Peyer's patch (tissue), 4 donors: ENCODE data around the gene PRCD.
"Not testable (repeated sequence)": the region's sequence is repeated elsewhere in the genome, so short reads cannot be mapped to it uniquely, and the experiment has no call there.

Experiments used
- POLR2A ChIP-seq, 2 donors: fragments of 450-650 bp; IDR thresholded peaks; one replicate each; pipeline ENCODE4 v1.5.1; 2017; ENCODE audit warnings: antibody characterized with exemption in 2 of 2, mild to moderate bottlenecking in 2 of 2, moderate library complexity in 2 of 2
- TF ChIP-seq, protein P1 (sequence below), 6 experiments: fragments of 450-650 bp in 4 of 6; fragments of 200-600 bp in 2 of 6; sonication (generic) in 1 of 6; IDR thresholded peaks; one replicate each; pipeline ENCODE4 v1.5.1; 2017 to 2019; ENCODE audit warnings: antibody characterized with exemption in 6 of 6, mild to moderate bottlenecking in 3 of 6, moderate library complexity in 1 of 6

DNA sequence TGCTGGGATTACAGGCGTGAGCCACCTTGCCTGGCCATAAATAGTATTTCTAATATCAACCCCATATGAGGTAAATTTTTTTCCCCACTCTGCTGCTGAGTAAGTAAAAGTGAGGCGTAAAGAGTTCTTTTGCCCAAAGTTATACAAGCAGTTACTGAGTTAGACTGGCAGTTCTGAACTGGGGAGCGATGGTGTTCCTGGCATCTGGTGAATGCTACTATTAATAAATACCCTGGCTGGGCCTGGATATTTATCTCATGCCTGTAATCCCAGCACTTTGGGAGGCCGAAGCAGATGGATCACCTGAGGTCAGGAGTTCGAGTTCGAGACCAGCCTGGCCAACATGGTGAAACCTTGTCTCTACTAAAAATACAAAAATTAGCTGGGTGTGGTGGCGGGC is 19.6 kb downstream of the PRCD start:
- TF ChIP-seq, protein P1, sequence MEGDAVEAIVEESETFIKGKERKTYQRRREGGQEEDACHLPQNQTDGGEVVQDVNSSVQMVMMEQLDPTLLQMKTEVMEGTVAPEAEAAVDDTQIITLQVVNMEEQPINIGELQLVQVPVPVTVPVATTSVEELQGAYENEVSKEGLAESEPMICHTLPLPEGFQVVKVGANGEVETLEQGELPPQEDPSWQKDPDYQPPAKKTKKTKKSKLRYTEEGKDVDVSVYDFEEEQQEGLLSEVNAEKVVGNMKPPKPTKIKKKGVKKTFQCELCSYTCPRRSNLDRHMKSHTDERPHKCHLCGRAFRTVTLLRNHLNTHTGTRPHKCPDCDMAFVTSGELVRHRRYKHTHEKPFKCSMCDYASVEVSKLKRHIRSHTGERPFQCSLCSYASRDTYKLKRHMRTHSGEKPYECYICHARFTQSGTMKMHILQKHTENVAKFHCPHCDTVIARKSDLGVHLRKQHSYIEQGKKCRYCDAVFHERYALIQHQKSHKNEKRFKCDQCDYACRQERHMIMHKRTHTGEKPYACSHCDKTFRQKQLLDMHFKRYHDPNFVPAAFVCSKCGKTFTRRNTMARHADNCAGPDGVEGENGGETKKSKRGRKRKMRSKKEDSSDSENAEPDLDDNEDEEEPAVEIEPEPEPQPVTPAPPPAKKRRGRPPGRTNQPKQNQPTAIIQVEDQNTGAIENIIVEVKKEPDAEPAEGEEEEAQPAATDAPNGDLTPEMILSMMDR (IDR thresholded peaks at IDR 0.05) = not testable (repeated sequence)
- not testable (repeated sequence) for TF ChIP-seq POLR2A (IDR thresholded peaks at IDR 0.05)
